Loucy (cell line): ENCODE measurements around the gene IPPK.

Experiments
- H2AFZ ChIP-seq: fragments of 200-600 bp; sonication (generic); 2 replicates; pipeline ENCODE4 v1.6.0; 2016; ENCODE audit warnings: antibody characterized with exemption, mild to moderate bottlenecking, low read length, moderate library complexity
- H3F3A ChIP-seq: fragments of 200-600 bp; 2 replicates; pipeline ENCODE4 v1.6.0; 2016; ENCODE audit warnings: antibody characterized with exemption, low read depth, mild to moderate bottlenecking
- H3K27me3 ChIP-seq: fragments of 200-600 bp; sonication (generic); 2 replicates; pipeline ENCODE4 v1.6.1; 2014; ENCODE audit warnings: low read length, mild to moderate bottlenecking; ENCODE audit not compliant: insufficient read depth, poor library complexity, severe bottlenecking
- H3K36me3 ChIP-seq: fragments of 200-600 bp; sonication (generic); 2 replicates; pipeline ENCODE4 v1.6.1; 2016; ENCODE audit warnings: low read length; ENCODE audit not compliant: insufficient read depth
- H3K4me1 ChIP-seq: fragments of 200-600 bp; sonication (generic); 2 replicates; pipeline ENCODE4 v1.5.1; 2014; ENCODE audit warnings: low read length, mild to moderate bottlenecking; ENCODE audit not compliant: insufficient read depth, poor library complexity, severe bottlenecking
- H3K4me2 ChIP-seq: fragments of 200-600 bp; sonication (generic); 2 replicates; pipeline ENCODE4 v1.6.0; 2014; ENCODE audit warnings: antibody characterized with exemption, low read length, low read depth, mild to moderate bottlenecking; ENCODE audit not compliant: poor library complexity, severe bottlenecking
- H3K4me3 ChIP-seq: fragments of 200-600 bp; sonication (generic); 2 replicates; pipeline ENCODE4 v1.5.1; 2014; ENCODE audit warnings: low read length, mild to moderate bottlenecking, mixed read lengths; ENCODE audit not compliant: poor library complexity, severe bottlenecking
- H3K79me2 ChIP-seq: fragments of 200-600 bp; sonication (generic); 2 replicates; pipeline ENCODE4 v1.6.1; 2014; ENCODE audit warnings: low read length; ENCODE audit not compliant: insufficient read depth
- H3K9ac ChIP-seq: fragments of 200-600 bp; sonication (generic); 2 replicates; pipeline ENCODE4 v1.6.0; 2014; ENCODE audit warnings: mild to moderate bottlenecking, low read depth, low read length, moderate library complexity; ENCODE audit not compliant: poor library complexity, severe bottlenecking
- H3K9me2 ChIP-seq: fragments of 200-600 bp; sonication (generic); replicated peaks from 2 replicates; pipeline ENCODE4 v1.6.1; 2016; ENCODE audit warnings: low read depth, low read length, mixed read lengths
- H3K9me3 ChIP-seq: fragments of 200-600 bp; sonication (generic); 2 replicates; pipeline ENCODE4 v1.6.1; 2014; ENCODE audit warnings: mild to moderate bottlenecking, antibody characterized with exemption, low read length, low read depth; ENCODE audit not compliant: insufficient read depth
- H4K20me1 ChIP-seq: fragments of 200-600 bp; sonication (generic); 2 replicates; pipeline ENCODE4 v1.6.0; 2014; ENCODE audit warnings: antibody characterized with exemption, low read length, mild to moderate bottlenecking; ENCODE audit not compliant: insufficient read depth, poor library complexity, severe bottlenecking
- CTCF ChIP-seq: fragments of 200-600 bp; sonication (generic); conservative IDR thresholded peaks from 2 replicates; pipeline ENCODE4 v1.5.1; 2014; ENCODE audit warnings: mild to moderate bottlenecking, antibody characterized with exemption, low read length
- EZH2phosphoT487 ChIP-seq: fragments of 200-600 bp; IDR thresholded peaks from 2 replicates; pipeline ENCODE4 v1.6.1; 2018; ENCODE audit warnings: antibody characterized with exemption, mild to moderate bottlenecking, moderate library complexity, borderline replicate concordance

Gene IPPK

GRCh38 chr9:92641092-92641809, 28.7 kb downstream of the IPPK start:
- no peaks in the 10 kb centered on the region for H4K20me1 ChIP-seq
- H3K4me3 ChIP-seq = no peak overlapping the region
- no peak for TF ChIP-seq CTCF
- no peak for TF ChIP-seq EZH2phosphoT487
- H3K4me2 ChIP-seq = no peak overlapping the region
- H3K4me1 ChIP-seq = no peaks in the 10 kb centered on the region
- no peaks in the 10 kb centered on the region for H3K9me3 ChIP-seq
- peaks cover 87% of the 10 kb centered on the region; the same call in 1 of the 2 replicates for H3K36me3 ChIP-seq
- H3F3A ChIP-seq = no peaks in the 10 kb centered on the region
- H2AFZ ChIP-seq = no peak overlapping the region
- no peaks in the 10 kb centered on the region for H3K9me2 ChIP-seq
- H3K79me2 ChIP-seq = no peaks in the 10 kb centered on the region
- H3K9ac ChIP-seq = no peak overlapping the region
- H3K27me3 ChIP-seq = no peaks in the 10 kb centered on the region

DNA sequence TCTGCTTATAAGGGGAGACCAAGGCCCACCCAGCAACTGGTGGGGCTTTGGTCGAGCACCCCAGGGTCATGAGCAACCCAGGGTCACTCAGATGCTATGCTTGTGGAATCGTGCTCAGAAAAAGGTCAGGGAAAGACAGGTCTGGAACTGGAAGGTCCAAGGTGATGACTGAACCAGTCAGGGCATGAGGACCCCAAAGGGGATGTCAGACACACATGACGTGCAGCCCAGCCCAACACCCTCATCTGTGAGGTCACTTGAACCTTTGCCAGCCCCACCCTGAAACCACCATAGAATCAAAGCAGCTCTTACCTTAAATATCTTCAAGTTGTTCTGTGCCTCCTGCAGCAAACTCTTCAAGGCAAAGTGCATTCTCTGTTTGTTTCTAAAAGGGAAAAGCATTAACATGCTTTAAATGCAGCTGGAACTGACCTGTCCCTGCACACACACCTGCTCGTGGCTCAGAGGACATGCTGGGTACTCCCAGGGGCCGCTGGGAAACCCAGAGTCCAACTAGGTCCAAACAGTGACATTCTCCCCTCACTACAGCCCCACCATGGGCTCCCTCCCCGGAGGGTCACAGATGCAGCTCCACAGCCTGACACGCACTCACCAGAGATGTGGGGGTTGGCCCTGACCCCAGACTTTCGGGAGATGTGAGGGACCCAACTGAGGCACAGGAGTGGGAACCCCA, 29.4 kb downstream of the IPPK start:
- Histone ChIP-seq H3K9me3 (no peaks in the 10 kb centered on the region), H3K4me3 (no peak overlapping the region), H3K9ac (no peak overlapping the region), H3K4me2 (no peak overlapping the region), H3K9me2 (no peaks in the 10 kb centered on the region), H2AFZ (no peak overlapping the region), H3K27me3 (no peaks in the 10 kb centered on the region), H3F3A (no peaks in the 10 kb centered on the region), H3K36me3 (peaks cover 87% of the 10 kb centered on the region; the same call in 1 of the 2 replicates), H4K20me1 (no peaks in the 10 kb centered on the region), H3K4me1 (no peaks in the 10 kb centered on the region), H3K79me2 (no peaks in the 10 kb centered on the region)
- TF ChIP-seq CTCF = no peak
- no peak for TF ChIP-seq EZH2phosphoT487

GRCh38 chr9:92639791-92640271, 30.1 kb downstream of the IPPK start:
- no peak overlapping the region for H3K4me3 ChIP-seq
- H3K79me2 ChIP-seq = no peaks in the 10 kb centered on the region
- H3K27me3 ChIP-seq = no peaks in the 10 kb centered on the region
- TF ChIP-seq EZH2phosphoT487 (no peak), CTCF (no peak)
- H3K4me1 ChIP-seq = no peaks in the 10 kb centered on the region
- H3F3A ChIP-seq = no peaks in the 10 kb centered on the region
- no peak overlapping the region for H2AFZ ChIP-seq
- no peaks in the 10 kb centered on the region for H3K9me2 ChIP-seq
- no peaks in the 10 kb centered on the region for H4K20me1 ChIP-seq
- no peak overlapping the region for H3K9ac ChIP-seq
- H3K36me3 ChIP-seq = peaks cover 86% of the 10 kb centered on the region; the same call in 1 of the 2 replicates
- H3K4me2 ChIP-seq = no peak overlapping the region
- H3K9me3 ChIP-seq = no peaks in the 10 kb centered on the region
